AG04449 (cell line): ENCODE data around the gene SPP1.

ENCODE experiments used
- CTCF ChIA-PET: fragments of 350-600 bp; formaldehyde crosslinking; extraction: SDS; loops from one replicate; lab custom pipeline; 2021; ENCODE audit warnings: antibody characterized with exemption; lab: Yijun Ruan, JAX
- POLR2A ChIA-PET: fragments of 400-600, 350-600 bp; formaldehyde crosslinking; extraction: SDS; loops from one replicate; lab custom pipeline; 2020; ENCODE audit warnings: antibody characterized with exemption, inconsistent platforms; lab: Yijun Ruan, JAX
- DNase-seq: peaks from one replicate; pipeline ENCODE4 v3.0.0-alpha.2; 2010; ENCODE audit warnings: low read depth, low spot score
- H3K4me3 ChIP-seq: 2 replicates; pipeline ENCODE4 v1.5.1; 2011; ENCODE audit warnings: low read depth, mild to moderate bottlenecking, control low read depth, low read length
- CTCF ChIP-seq: IDR thresholded peaks from one replicate; pipeline ENCODE4 v1.5.1; 2011; ENCODE audit warnings: mild to moderate bottlenecking, moderate library complexity, low read length, control low read depth, inconsistent platforms; ENCODE audit not compliant: insufficient read depth; ENCODE audit errors: missing control alignments

The SPP1 gene

GRCh38 chr4:87961993-87962392, 13.5 kb upstream of the SPP1 start:
- CTCF ChIA-PET = interaction anchor here (1.3 to 5.0 kb wide), 4 partner anchors 9 to 113 kb away, joined by 5 to 34 read pairs (median 14); no protein-coding TSS in a partner anchor
- H3K4me3 ChIP-seq = no peak overlapping the region
- TF ChIP-seq CTCF = no peak
- no peak for DNase-seq
- POLR2A ChIA-PET = no interaction called here

- ChIA-PET CTCF (interaction anchor here (1.3 to 5.0 kb wide), 4 partner anchors 9 to 114 kb away, joined by 5 to 34 read pairs (median 14); no protein-coding TSS in a partner anchor), POLR2A (no interaction called here)
- no peak overlapping the region for H3K4me3 ChIP-seq
- no peak for TF ChIP-seq CTCF
- DNase-seq = no peak
These were observed 12.9 kb upstream of the SPP1 start for GRCh38 chr4:87962398-87963146.

GRCh38 chr4:87965501-87965975, 10.0 kb upstream of the SPP1 start:
- H3K4me3 ChIP-seq = no peak overlapping the region
- TF ChIP-seq CTCF = no peak
- CTCF ChIA-PET = interaction anchor here (5.0 kb wide), 1 partner anchor 8 kb away, joined by 34 read pairs; no protein-coding TSS in a partner anchor
- DNase-seq = no peak
- POLR2A ChIA-PET = no interaction called here

- ChIA-PET POLR2A (no interaction called here), CTCF (no interaction called here)
- no peak for DNase-seq
- no peak overlapping the region for H3K4me3 ChIP-seq
- no peak for TF ChIP-seq CTCF
These were observed 9.4 kb upstream of the SPP1 start for GRCh38 chr4:87966095-87966496.

GRCh38 chr4:87967193-87967592, 8.3 kb upstream of the SPP1 start:
- H3K4me3 ChIP-seq = no peak overlapping the region
- CTCF ChIA-PET = interaction anchor here (0.8 to 2.0 kb wide), 4 partner anchors 10 to 115 kb away, joined by 3 to 5 read pairs (median 4); no protein-coding TSS in a partner anchor
- POLR2A ChIA-PET = interaction anchor here (0.6 kb wide), 1 partner anchor 690 kb away, joined by 8 read pairs; no protein-coding TSS in a partner anchor
- DNase-seq = no peak
- no peak for TF ChIP-seq CTCF

- CTCF ChIA-PET = no interaction called here
- no peak for DNase-seq
- POLR2A ChIA-PET = no interaction called here
- no peak overlapping the region for H3K4me3 ChIP-seq
- TF ChIP-seq CTCF = no peak
These were observed 5.4 kb upstream of the SPP1 start for GRCh38 chr4:87970121-87970520.
